Subcutaneous adipose tissue (tissue), 4 donors: ENCODE data around the gene ZC3H12C. TPM values are rescaled to one million over a fixed set of nuclear protein-coding genes. Genes with fewer than 3 reads are reported as not detected.

Experiments
- total RNA-seq, 4 donors: library from RNA; depleted of rRNA; stranded (reverse); fragments of >200 nt; gene quantifications; one replicate each; pipeline ENCODE4 v1.1.0, GENCODE V29; 2016
- TF ChIP-seq, protein P1 (sequence below): fragments of 450-650 bp; IDR thresholded peaks from one replicate; pipeline ENCODE4 v1.5.1; 2016; ENCODE audit warnings: low read depth, mild to moderate bottlenecking, control low read depth, antibody characterized with exemption, moderate library complexity

The ZC3H12C gene
- total RNA-seq, 4 donors from 2014 or later: 14.7 to 22.2 (median 17.4) TPM

DNA sequence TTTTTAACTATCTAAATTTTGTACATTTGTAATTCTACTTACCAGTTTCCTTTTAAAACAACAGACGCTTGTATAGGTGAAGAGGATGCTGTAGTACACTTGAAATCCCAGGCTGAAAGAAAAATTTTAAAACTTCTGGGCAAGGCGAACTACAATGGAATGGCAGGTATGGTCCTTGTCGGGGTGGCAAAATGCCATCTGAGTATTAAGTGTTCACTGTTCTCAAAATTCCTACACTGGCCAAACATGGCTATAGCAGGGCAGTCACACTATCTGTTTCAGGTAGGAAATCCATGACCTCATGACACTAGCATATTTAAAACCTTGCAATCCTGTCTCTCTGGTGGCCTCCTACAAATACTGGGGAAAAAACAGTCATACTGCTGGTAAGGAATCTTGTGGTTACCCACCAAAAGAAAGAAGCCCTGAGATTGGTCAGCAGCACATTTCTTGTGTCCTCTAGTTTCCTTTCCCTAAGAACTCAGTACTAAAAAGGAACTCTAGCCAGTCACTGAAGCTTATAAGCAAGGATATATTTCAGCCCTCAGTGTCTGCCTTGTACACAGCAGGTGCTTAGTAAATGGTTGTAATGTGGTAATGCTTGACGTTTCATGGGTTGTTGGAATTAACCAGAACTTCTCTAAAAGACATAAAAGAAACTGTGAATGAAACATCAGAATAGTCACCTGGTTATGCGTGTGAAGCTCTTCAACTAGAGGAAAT, 5.2 kb upstream of the ZC3H12C start:
- TF ChIP-seq, protein P1, sequence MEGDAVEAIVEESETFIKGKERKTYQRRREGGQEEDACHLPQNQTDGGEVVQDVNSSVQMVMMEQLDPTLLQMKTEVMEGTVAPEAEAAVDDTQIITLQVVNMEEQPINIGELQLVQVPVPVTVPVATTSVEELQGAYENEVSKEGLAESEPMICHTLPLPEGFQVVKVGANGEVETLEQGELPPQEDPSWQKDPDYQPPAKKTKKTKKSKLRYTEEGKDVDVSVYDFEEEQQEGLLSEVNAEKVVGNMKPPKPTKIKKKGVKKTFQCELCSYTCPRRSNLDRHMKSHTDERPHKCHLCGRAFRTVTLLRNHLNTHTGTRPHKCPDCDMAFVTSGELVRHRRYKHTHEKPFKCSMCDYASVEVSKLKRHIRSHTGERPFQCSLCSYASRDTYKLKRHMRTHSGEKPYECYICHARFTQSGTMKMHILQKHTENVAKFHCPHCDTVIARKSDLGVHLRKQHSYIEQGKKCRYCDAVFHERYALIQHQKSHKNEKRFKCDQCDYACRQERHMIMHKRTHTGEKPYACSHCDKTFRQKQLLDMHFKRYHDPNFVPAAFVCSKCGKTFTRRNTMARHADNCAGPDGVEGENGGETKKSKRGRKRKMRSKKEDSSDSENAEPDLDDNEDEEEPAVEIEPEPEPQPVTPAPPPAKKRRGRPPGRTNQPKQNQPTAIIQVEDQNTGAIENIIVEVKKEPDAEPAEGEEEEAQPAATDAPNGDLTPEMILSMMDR: no peak

DNA sequence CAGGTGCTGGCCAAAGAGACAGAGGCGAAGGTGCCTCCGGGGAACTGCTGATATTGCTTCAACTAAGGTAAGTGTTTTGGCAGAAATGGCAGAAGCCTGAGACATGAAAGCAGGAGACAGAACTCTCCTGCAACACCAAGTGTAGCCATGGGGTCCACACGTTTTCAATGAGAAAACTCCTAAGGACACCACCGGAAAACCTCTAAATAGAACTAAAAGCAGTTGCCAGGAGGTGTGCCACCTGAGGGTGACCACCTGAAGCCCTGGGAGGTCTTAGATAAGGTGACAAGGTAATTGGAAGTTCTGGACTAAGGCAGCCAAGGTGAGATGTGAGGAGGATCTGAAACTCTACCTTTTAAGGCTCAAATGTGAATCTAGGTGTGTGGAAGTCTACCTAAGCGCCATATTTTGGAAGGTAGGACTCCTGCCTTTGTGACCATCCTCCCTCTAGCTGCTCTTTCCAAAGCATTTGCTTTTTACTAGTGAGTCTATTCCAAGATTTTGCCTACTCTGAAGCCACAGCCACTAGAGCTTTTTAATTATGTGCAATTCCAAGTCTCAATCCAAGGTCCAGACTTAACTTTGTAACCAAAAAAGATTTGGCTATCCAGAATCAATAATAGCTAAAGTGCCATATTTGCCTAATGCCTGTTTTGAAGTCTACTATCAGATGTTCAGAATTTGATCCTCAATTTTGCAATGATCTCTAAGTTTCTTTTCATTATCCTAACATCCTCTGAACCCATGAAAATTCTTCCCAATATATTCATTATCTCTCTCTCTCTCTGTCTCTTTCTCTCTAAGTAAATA, 4.5 kb upstream of the ZC3H12C start:
- TF ChIP-seq, protein P1: no peak

DNA sequence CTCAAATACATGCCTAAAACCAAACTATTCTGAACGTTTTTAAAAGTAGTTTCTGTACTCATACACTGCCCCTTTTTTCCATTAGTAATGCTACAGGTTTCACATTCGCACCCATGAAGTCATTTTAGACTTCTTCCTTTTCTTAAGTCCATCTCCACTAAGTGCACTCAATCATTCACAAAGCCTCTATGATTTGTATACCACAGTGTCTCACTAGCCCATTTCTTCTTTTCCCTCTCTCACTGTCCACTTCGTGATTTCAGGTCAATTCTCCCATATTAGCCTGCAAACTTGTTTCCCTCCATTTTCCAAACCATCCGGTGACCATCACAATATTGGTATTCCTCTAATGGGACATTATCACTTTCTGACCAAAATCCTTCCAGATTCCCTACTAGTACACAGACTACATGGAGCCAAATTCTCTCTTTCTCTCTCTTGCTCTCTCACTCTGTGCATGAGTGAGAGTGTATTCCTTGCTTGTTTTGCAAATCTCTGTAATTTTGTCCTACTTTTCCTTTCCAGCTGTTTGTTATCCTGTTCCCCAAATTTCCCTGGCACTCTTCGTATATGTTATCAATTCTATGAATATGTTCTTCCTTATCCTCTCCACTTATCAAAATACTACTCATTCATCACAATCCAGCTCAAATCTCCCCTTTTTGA, 3.4 kb upstream of the ZC3H12C start:
- TF ChIP-seq, protein P1: no peak

DNA sequence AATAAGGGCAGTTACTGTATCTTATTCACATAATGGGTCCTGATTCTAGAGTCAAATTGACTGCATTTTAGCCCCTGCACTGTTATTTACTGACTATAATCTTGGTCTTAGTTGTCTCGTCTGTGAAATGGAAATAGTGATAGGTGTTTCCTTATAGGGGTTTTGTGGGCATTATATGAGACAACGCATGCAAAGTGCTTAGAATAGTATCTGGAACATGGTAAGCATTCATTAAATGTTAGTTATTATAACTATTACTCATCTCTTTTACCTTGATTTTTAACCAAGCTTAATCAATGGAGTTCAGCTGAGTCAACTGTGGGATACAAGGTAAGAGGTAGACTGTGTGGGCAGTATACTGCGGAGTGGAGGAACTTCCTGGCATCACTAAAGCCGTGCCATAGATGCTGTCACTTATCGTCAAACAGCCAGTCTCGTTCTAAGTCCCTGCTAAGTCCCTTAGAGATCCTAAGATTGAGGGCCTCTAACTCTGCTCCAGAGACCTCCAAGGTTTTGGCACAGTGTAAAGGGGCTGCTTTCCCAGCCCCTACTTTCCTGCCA, 2.6 kb upstream of the ZC3H12C start:
- TF ChIP-seq, protein P1: no peak

DNA sequence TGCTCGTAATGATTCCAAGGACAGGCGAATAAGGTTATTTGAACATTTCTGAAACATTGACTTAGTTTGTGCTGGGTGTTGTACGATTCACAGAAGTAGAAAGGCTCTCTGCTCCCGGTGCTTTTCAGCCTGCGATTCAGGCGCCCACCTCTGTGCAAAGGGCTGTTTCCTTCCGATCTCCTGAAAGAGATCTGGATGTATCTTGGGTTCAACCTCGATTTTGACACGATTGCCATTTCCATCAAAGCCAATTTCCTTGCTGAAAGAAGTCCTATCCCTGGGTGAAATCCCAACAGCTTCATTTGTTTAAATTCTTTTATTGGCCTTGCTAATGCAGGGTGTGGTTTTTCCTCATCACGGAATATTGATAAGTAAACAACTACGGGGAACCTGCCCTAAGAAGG, 1.1 kb upstream of the ZC3H12C start:
- TF ChIP-seq, protein P1: no peak

DNA sequence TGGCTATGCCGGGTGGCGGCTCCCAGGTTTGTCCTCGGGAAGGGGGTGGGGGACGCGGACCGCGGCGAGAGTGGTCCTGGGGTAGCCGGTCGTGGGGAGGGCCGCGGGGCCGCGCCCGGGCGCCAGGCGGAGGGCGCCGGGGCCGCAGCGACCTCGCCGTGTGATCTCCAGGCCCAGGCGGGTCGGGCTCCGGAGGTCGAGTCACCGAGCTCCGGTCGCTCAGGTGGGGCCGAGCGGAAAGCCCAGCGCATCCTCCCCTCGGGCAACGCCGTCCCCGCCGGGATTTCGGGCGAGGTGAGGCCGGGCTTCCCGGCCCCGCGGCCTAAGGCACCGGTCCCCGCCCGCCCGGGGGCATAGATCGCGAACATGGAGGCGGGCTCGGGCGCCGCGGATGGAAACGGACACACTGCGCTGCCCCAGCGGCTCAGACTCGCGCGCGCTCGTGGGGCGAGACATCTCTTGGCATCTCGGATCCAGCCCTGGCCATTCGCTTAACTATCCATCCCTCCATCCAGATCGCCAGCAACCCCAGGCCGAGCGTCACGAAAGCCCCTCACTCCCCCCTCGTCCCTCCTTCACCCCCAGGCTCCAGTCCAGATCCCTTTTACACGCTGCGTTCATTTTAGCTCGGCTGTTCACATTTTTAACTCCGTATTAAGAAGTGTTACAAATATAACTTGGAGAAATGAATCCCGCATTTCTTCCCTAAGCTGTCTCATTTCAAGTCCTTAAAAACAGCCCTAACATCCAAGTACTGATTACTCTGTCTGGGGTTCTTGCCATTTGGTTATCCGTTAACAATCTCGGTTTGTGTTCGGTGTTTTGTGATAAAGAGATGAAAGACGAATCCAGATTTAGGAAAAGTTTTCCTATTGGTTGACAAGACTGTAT, 460 bp downstream of the ZC3H12C start:
- TF ChIP-seq, protein P1: no peak
